ENCODE data around the gene ATP13A2. TPM values are rescaled to one million over a fixed set of nuclear protein-coding genes. Genes with fewer than 3 reads are reported as not detected.

ATP13A2 gene
- polyA plus RNA-seq, 1 of the 3 experiments (the other 2 are of a cell fraction), result 29.3 TPM

GRCh38 chr1:17030206-17030605, 18.5 kb upstream of the ATP13A2 start (continued):
- TF ChIP-seq REST (IDR thresholded peaks at IDR 0.05; ENCODE audit: low read depth, low read length) (no peak), IRF3 (IDR thresholded peaks at IDR 0.05; ENCODE audit: low read depth, low read length) (no peak), JUND (IDR thresholded peaks at IDR 0.05) (no peak)

GRCh38 chr1:17028662-17029188, 17.0 kb upstream of the ATP13A2 start:
- Histone ChIP-seq H3K4me2 (no peak overlapping the region), H3K36me3 (replicated peaks in 1 of 2; ENCODE audit: control insufficient read depth in 1 of 2, insufficient read depth in 2 of 2, low read length in 1 of 2) (peaks cover 45 to 48% of the 10 kb centered on the region in 2 experiments), H3K4me1 (ENCODE audit: control insufficient read depth in 1 of 2, insufficient read depth in 2 of 2, low read depth in 1 of 2, low read length in 1 of 2) (peaks cover 0 to 20% of the 10 kb centered on the region in 2 experiments; a peak in 3 of 4 replicates), H3K27ac (ENCODE audit: low read depth in 2 of 2, low read length in 1 of 2) (no peak overlapping the region), H3F3A (replicated peaks; ENCODE audit: insufficient read depth) (no peaks in the 10 kb centered on the region), H3K4me3 (ENCODE audit: low read depth in 2 of 2, low read length in 1 of 2) (no peak overlapping the region), H4K20me1 (ENCODE audit: insufficient read depth) (peaks cover 6% of the 10 kb centered on the region; the same call in 1 of the 2 replicates), H3K9me3 (no peaks in the 10 kb centered on the region), H3K27me3 (ENCODE audit: insufficient read depth) (no peaks in the 10 kb centered on the region), H3K9me2 (no peaks in the 10 kb centered on the region), H3K79me2 (ENCODE audit: insufficient read depth) (peaks cover 4% of the 10 kb centered on the region; the same call in 1 of the 2 replicates), H3K9ac (no peak overlapping the region), H2AFZ (ENCODE audit: low read depth) (no peak overlapping the region)
- POLR2A ChIA-PET, result no interaction called here
- 92% methylated on average over 5 of the region's 5 CpGs for WGBS (ENCODE audit: low lambda C conversion rate)
- TF ChIP-seq EP300 (IDR thresholded peaks at IDR 0.05; ENCODE audit: borderline replicate concordance in 1 of 2, low read depth in 1 of 2, low read length in 1 of 2), result no peak
- CTCF ChIA-PET, result interaction anchor here (1.2 to 4.9 kb wide), 3 partner anchors 16 to 408 kb away, joined by 3 to 27 read pairs (median 5); no protein-coding TSS in a partner anchor
- no peak for DNase-seq

GRCh38 chr1:17027900-17028299, 16.2 kb upstream of the ATP13A2 start:
- WGBS (ENCODE audit: low lambda C conversion rate), result 85% methylated on average over 2 of the region's 2 CpGs
- no peaks in the 10 kb centered on the region for H3K9me2 ChIP-seq
- H2AFZ ChIP-seq (ENCODE audit: low read depth), result no peak overlapping the region
- no peak overlapping the region for H3K4me2 ChIP-seq
- no peak overlapping the region for H3K4me3 ChIP-seq (ENCODE audit: low read depth in 2 of 2, low read length in 1 of 2)
- peaks cover 38 to 54% of the 10 kb centered on the region in 2 experiments for H3K36me3 ChIP-seq (replicated peaks in 1 of 2; ENCODE audit: control insufficient read depth in 1 of 2, insufficient read depth in 2 of 2, low read length in 1 of 2)
- CTCF ChIA-PET, result interaction anchor here (1.2 to 1.8 kb wide), 2 partner anchors 15 to 407 kb away, joined by 3 to 5 read pairs; no protein-coding TSS in a partner anchor
- no peaks in the 10 kb centered on the region for H3K9me3 ChIP-seq
- no peak for DNase-seq
- TF ChIP-seq FOXM1 (IDR thresholded peaks at IDR 0.05; ENCODE audit: low read depth) (no peak), NFIC (IDR thresholded peaks at IDR 0.05; ENCODE audit: borderline replicate concordance) (no peak), TAF1 (IDR thresholded peaks at IDR 0.05; ENCODE audit: borderline replicate concordance, low read depth, low read length) (no peak), TCF12 (IDR thresholded peaks at IDR 0.05) (no peak), RFX5 (IDR thresholded peaks at IDR 0.05; ENCODE audit: low read length) (no peak), GATA2 (CRISPR knock-in tag; IDR thresholded peaks at IDR 0.05) (no peak), USF1 (IDR thresholded peaks at IDR 0.05; ENCODE audit: borderline replicate concordance, low read depth) (no peak), YY1 (IDR thresholded peaks at IDR 0.05; ENCODE audit: low read depth) (no peak), POLR2AphosphoS5 (IDR thresholded peaks at IDR 0.05; ENCODE audit: low read depth, low read length) (no peak), USF2 (IDR thresholded peaks at IDR 0.05; ENCODE audit: borderline replicate concordance, low read depth, low read length) (no peak), EP300 (IDR thresholded peaks at IDR 0.05; ENCODE audit: borderline replicate concordance in 1 of 2, low read depth in 1 of 2, low read length in 1 of 2) (no peak), MEF2A (IDR thresholded peaks at IDR 0.05; ENCODE audit: borderline replicate concordance, low read depth) (no peak), RXRA (IDR thresholded peaks at IDR 0.05; ENCODE audit: borderline replicate concordance, low read depth) (no peak)
- POLR2A ChIA-PET, result no interaction called here
- H3F3A ChIP-seq (replicated peaks; ENCODE audit: insufficient read depth), result no peaks in the 10 kb centered on the region
- no peak overlapping the region for H3K27ac ChIP-seq (ENCODE audit: low read depth in 2 of 2, low read length in 1 of 2)
- no peaks in the 10 kb centered on the region for H3K79me2 ChIP-seq (ENCODE audit: insufficient read depth)
- no peaks in the 10 kb centered on the region for H3K27me3 ChIP-seq (ENCODE audit: insufficient read depth)
- peaks cover 6% of the 10 kb centered on the region; the same call in 1 of the 2 replicates for H4K20me1 ChIP-seq (ENCODE audit: insufficient read depth)
- peaks cover 0 to 18% of the 10 kb centered on the region in 2 experiments; a peak in 3 of 4 replicates for H3K4me1 ChIP-seq (ENCODE audit: control insufficient read depth in 1 of 2, insufficient read depth in 2 of 2, low read depth in 1 of 2, low read length in 1 of 2)
- no peak overlapping the region for H3K9ac ChIP-seq
